A549 (cell line): ENCODE results near the gene IL1R1. TPM values are rescaled to one million over a fixed set of nuclear protein-coding genes. Genes with fewer than 3 reads are reported as not detected.

Experiments used
- ATAC-seq, 2 experiments: fragments of 200-7000 bp in 1 of 2; fragments of >200 bp in 1 of 2; cut with Nextera tagmentation in 1 of 2; cut with Tn5 transposase in 1 of 2; 3 replicates each; pipeline versions ENCODE4 v1.8.0 to v1.9.1; 2018 to 2020; ENCODE audit warnings: mild to moderate bottlenecking in 1 of 2, moderate library complexity in 1 of 2
- CTCF ChIA-PET: fragments of 300-600 bp; sonication (Branson Sonifier 250); formaldehyde crosslinking; extraction: SDS; loops from one replicate; lab custom pipeline; 2021; ENCODE audit warnings: antibody characterized with exemption, inconsistent platforms; lab: Yijun Ruan, JAX
- POLR2A ChIA-PET: fragments of 350-600 bp; formaldehyde crosslinking; extraction: SDS; loops from one replicate; lab custom pipeline; 2021; ENCODE audit warnings: antibody characterized with exemption, inconsistent platforms; lab: Yijun Ruan, JAX
- DNase-seq, 2 experiments: peaks; one replicate each; pipeline versions ENCODE4 v3.0.0 to v3.0.0-alpha.2; 2011 to 2016; ENCODE audit warnings: low read depth in 1 of 2, low spot score in 1 of 2
- FAIRE-seq: peaks from 2 replicates; lab custom pipeline; 2011; peaks lifted over from hg19 to GRCh38; lab: Jason Lieb, UNC
- H3K27ac ChIP-seq, 2 experiments: fragments of >200 bp; sonication (Bioruptor Twin); formaldehyde crosslinking; 3 replicates each; pipeline ENCODE4 v1.5.1; 2016 to 2017
- H3K4me1 ChIP-seq: fragments of >200 bp; sonication (Bioruptor Twin); formaldehyde crosslinking; 3 replicates; pipeline ENCODE4 v1.6.1; 2016
- H3K4me2 ChIP-seq: fragments of >200 bp; sonication (Bioruptor Twin); formaldehyde crosslinking; 3 replicates; pipeline ENCODE4 v1.6.1; 2016
- H3K4me3 ChIP-seq: fragments of >200 bp; sonication (Bioruptor Twin); formaldehyde crosslinking; 3 replicates; pipeline ENCODE4 v1.5.1; 2016
- H3K9me3 ChIP-seq: fragments of >200 bp; sonication (Bioruptor Twin); formaldehyde crosslinking; 3 replicates; pipeline ENCODE4 v1.6.1; 2016
- CEBPB ChIP-seq, 2 experiments: fragments of >200 bp in 1 of 2; sonication (Bioruptor Twin) in 1 of 2; formaldehyde crosslinking in 1 of 2; IDR thresholded peaks; 2 replicates each; pipeline ENCODE4 v1.6.1; 2012 to 2016
- CHD2 ChIP-seq: fragments of 150-350 bp; IDR thresholded peaks from 2 replicates; pipeline ENCODE4 v1.6.1; 2014; ENCODE audit warnings: low read length; ENCODE audit not compliant: partially characterized antibody
- E2F6 ChIP-seq: IDR thresholded peaks from 2 replicates; pipeline ENCODE4 v1.6.1; 2012; ENCODE audit warnings: low read depth, borderline replicate concordance
- ELK1 ChIP-seq: fragments of 150-350 bp; IDR thresholded peaks from 2 replicates; pipeline ENCODE4 v1.6.1; 2014; ENCODE audit warnings: low read depth, mild to moderate bottlenecking, low read length
- EP300 ChIP-seq, 2 experiments: fragments of >200 bp; sonication (Bioruptor Twin); formaldehyde crosslinking; IDR thresholded peaks; 2 replicates in 1 of 2; 3 replicates in 1 of 2; pipeline ENCODE4 v1.6.1; 2016 to 2017
- ESRRA ChIP-seq: fragments of 150-350 bp; IDR thresholded peaks from 2 replicates; pipeline ENCODE4 v1.6.1; 2014; ENCODE audit warnings: mild to moderate bottlenecking, low read length, borderline replicate concordance
- FOSB ChIP-seq: fragments of 250-450 bp; sonication (Bioruptor Pico); IDR thresholded peaks from 2 replicates; pipeline ENCODE4 v1.5.0; 2020; ENCODE audit warnings: mild to moderate bottlenecking, moderate library complexity
- FOSL2 ChIP-seq, 2 experiments: fragments of 450-650 bp in 1 of 2; fragments of >200 bp in 1 of 2; sonication (Bioruptor Twin) in 1 of 2; formaldehyde crosslinking; IDR thresholded peaks; 2 replicates each; pipeline versions ENCODE4 v1.5.0 to v1.6.1; 2016 to 2020; ENCODE audit warnings: mild to moderate bottlenecking in 1 of 2, moderate library complexity in 1 of 2
- GATA3 ChIP-seq: IDR thresholded peaks from 2 replicates; pipeline ENCODE4 v1.6.1; 2012; ENCODE audit warnings: borderline replicate concordance
- HES2 ChIP-seq: fragments of >200 bp; sonication (Bioruptor Twin); formaldehyde crosslinking; IDR thresholded peaks from 2 replicates; pipeline ENCODE4 v1.6.1; 2016
- HMGXB4 ChIP-seq: fragments of 250-450 bp; sonication (Bioruptor Pico); IDR thresholded peaks from 2 replicates; pipeline ENCODE4 v1.5.0; 2021; ENCODE audit warnings: mild to moderate bottlenecking, moderate library complexity, borderline replicate concordance
- HOXB13 ChIP-seq: fragments of 250-450 bp; sonication (Bioruptor Pico); IDR thresholded peaks from 2 replicates; pipeline ENCODE4 v1.5.0; 2020; ENCODE audit warnings: low read depth, mild to moderate bottlenecking, moderate library complexity
- JUN ChIP-seq, 2 experiments: fragments of >200 bp; sonication (Bioruptor Twin); formaldehyde crosslinking; IDR thresholded peaks; 2 replicates in 1 of 2; 3 replicates in 1 of 2; pipeline ENCODE4 v1.6.1; 2016 to 2017
- MAFK ChIP-seq: fragments of 450-650 bp; IDR thresholded peaks from 2 replicates; pipeline ENCODE4 v1.6.1; 2014; ENCODE audit not compliant: partially characterized antibody
- MYC ChIP-seq: IDR thresholded peaks from 2 replicates; pipeline ENCODE4 v1.6.1; 2012; ENCODE audit warnings: mild to moderate bottlenecking, inconsistent platforms, low read length, improper control_type of control experiment, borderline replicate concordance
- NFE2L2 ChIP-seq: fragments of 150-350 bp; conservative IDR thresholded peaks from 2 replicates; pipeline ENCODE4 v1.6.1; 2014; ENCODE audit warnings: low read length
- NPAS2 ChIP-seq: fragments of 250-450 bp; sonication (Bioruptor Pico); IDR thresholded peaks from 2 replicates; pipeline ENCODE4 v1.8.0; 2022; ENCODE audit warnings: mild to moderate bottlenecking, moderate library complexity, borderline replicate concordance
- PBX3 ChIP-seq: IDR thresholded peaks from 2 replicates; pipeline ENCODE4 v1.6.1; 2012
- RARB ChIP-seq: fragments of 250-450 bp; sonication (Bioruptor Pico); IDR thresholded peaks from 2 replicates; pipeline ENCODE4 v1.8.0; 2021; ENCODE audit warnings: mild to moderate bottlenecking, moderate library complexity
- SREBF2 ChIP-seq: fragments of 450-650 bp; IDR thresholded peaks from 2 replicates; pipeline ENCODE4 v1.6.1; 2014; ENCODE audit warnings: mild to moderate bottlenecking, moderate library complexity
- ZSCAN20 ChIP-seq: fragments of 250-450 bp; sonication (Bioruptor Pico); IDR thresholded peaks from 2 replicates; pipeline ENCODE4 v1.8.0; 2022; ENCODE audit warnings: mild to moderate bottlenecking, moderate library complexity
- WGBS: methylation state at CpG from one replicate; pipeline ENCODE4 v1.1.6; 2017; ENCODE audit errors: missing lambda C conversion rate; 5-methylcytosine and 5-hydroxymethylcytosine counted together
- polyA plus RNA-seq, 4 experiments: library from polyadenylated mRNA; depleted of rRNA in 3 of 4; stranded (reverse); fragments of >200 nt; fragmentation: RNase III in 1 of 4; extraction: RNeasy Plus Mini Kit Qiagen cat#74134 plus additional on column Dnase treatment in 1 of 4; gene quantifications; 2 replicates in 3 of 4; 3 replicates in 1 of 4; pipeline ENCODE4 v1.2.3, GENCODE V29; 2011 to 2017
- TF ChIP-seq, protein P1 (sequence below): fragments of 250-450 bp; sonication (Bioruptor Pico); IDR thresholded peaks from 2 replicates; pipeline ENCODE4 v1.5.0; 2020; ENCODE audit warnings: low read depth, mild to moderate bottlenecking, moderate library complexity

IL1R1 gene
- polyA plus RNA-seq, 2 of the 4 experiments (the other 2 are of a cell fraction): 32.5 to 34.7 TPM

- peak; percentile 51 for FAIRE-seq
- Histone ChIP-seq H3K4me3 (no peak overlapping the region), H3K4me2 (peak overlapping the region; percentile 59), H3K4me1 (peaks cover 36% of the 10 kb centered on the region), H3K9me3 (peaks cover 9% of the 10 kb centered on the region; the same call in 1 of the 3 replicates), H3K27ac (peak overlapping the region; percentile 60 to 71)
- TF ChIP-seq RARB (CRISPR knock-in tag) (no peak), E2F6 (no peak), HES2 (peak; percentile 80), ELK1 (no peak), NPAS2 (no peak), ZSCAN20 (CRISPR knock-in tag) (no peak), NFE2L2 (0 out of 2 replicates have a peak, but pooled peaks have one; percentile 40), EP300 (IDR thresholded peaks at IDR 0.05) (peak in 1 of 2 experiments; percentile 40; a peak in 2 of 5 replicates), HOXB13 (CRISPR knock-in tag) (no peak), ESRRA (no peak), FOSL2 (IDR thresholded peaks at IDR 0.05) (peak; percentile 39; the same call in 1 of the 2 replicates), FOSL2 (CRISPR knock-in tag; IDR thresholded peaks at IDR 0.05) (peak; percentile 86), JUN (IDR thresholded peaks at IDR 0.05) (0 out of 5 replicates have a peak, but pooled peaks have one; percentile 23 to 26), GATA3 (no peak), MYC (no peak), MAFK (peak; percentile 48), PBX3 (no peak), CEBPB (IDR thresholded peaks at IDR 0.05) (peak; percentile 84 to 87), FOSB (CRISPR knock-in tag) (no peak)
- CTCF ChIA-PET: interaction anchor here (0.7 kb wide), 1 partner anchor 15 kb away, joined by 3 read pairs; no protein-coding TSS in a partner anchor
- ATAC-seq: peak; percentile 81 to 95
- POLR2A ChIA-PET: no interaction called here
- 54% methylated on average over 4 of the region's 4 CpGs for WGBS
- DNase-seq: peak in 1 of 2 experiments; percentile 73
Measured at GRCh38 chr2:102094917-102095316, 47.6 kb upstream of the IL1R1 start.

DNA sequence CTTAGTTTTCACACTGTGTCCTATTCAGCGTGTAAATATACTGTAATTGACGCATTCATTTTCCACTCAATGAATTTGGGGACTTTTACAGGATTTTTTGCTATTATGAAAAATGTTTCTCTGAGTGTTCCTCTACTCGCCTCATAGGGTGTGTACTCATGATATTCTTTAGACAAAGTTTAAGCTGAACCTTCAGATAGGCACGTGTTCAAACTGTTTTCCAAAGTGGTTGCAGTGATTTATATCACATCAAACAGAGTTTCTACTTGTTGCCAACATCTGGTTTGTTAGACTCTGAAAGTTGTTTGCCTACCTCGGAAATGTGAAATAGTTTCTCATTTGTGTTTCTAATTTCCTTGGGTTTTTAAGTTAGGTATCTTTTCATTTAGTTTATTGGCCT, 46.4 kb upstream of the IL1R1 start:
- CTCF ChIA-PET: interaction anchor here (0.6 to 1.6 kb wide), 5 partner anchors 26 to 353 kb away, joined by 3 to 5 read pairs (median 3); no protein-coding TSS in a partner anchor
- ATAC-seq (no peak), FAIRE-seq (peak; percentile 32)

More for the DNA sequence above, 46.4 kb upstream of the IL1R1 start:
- Histone ChIP-seq H3K4me3 (no peak overlapping the region), H3K4me1 (peaks cover 47% of the 10 kb centered on the region), H3K27ac (peak overlapping the region; percentile 60 to 71; a peak in 5 of 6 replicates), H3K9me3 (peaks cover 6% of the 10 kb centered on the region; the same call in 1 of the 3 replicates), H3K4me2 (no peak overlapping the region)
- WGBS: 81% methylated on average over 5 of the region's 5 CpGs
- no peak for DNase-seq
- TF ChIP-seq SREBF2 (no peak), HMGXB4 (no peak), CHD2 (no peak), EP300 (IDR thresholded peaks at IDR 0.05) (no peak), FOSB (CRISPR knock-in tag) (no peak)
- TF ChIP-seq, protein P1, sequence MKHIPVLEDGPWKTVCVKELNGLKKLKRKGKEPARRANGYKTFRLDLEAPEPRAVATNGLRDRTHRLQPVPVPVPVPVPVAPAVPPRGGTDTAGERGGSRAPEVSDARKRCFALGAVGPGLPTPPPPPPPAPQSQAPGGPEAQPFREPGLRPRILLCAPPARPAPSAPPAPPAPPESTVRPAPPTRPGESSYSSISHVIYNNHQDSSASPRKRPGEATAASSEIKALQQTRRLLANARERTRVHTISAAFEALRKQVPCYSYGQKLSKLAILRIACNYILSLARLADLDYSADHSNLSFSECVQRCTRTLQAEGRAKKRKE: no peak
- TF ChIP-seq, all 56 proteins: peak for 0
- POLR2A ChIA-PET: no interaction called here
